HL-60 (cell line): Measurements from ENCODE around the gene NR3C1.

Source experiments
- DNase-seq, 2 experiments: peaks; one replicate each; pipeline ENCODE4 v3.0.0-alpha.2; 2010 to 2020; ENCODE audit warnings: low read depth in 1 of 2, low spot score in 1 of 2
- H3K27ac ChIP-seq: fragments of 250-450 bp; sonication (Bioruptor Pico); replicated peaks from 2 replicates; pipeline ENCODE4 v1.5.1; 2020; ENCODE audit warnings: mild to moderate bottlenecking, moderate library complexity
- H3K27me3 ChIP-seq: fragments of 250-450 bp; sonication (Bioruptor Pico); 2 replicates; pipeline ENCODE4 v1.5.1; 2021; ENCODE audit warnings: mild to moderate bottlenecking, moderate library complexity; ENCODE audit not compliant: insufficient read depth, poor library complexity, severe bottlenecking
- H3K4me3 ChIP-seq: replicated peaks from 2 replicates; pipeline ENCODE4 v1.5.1; 2011; ENCODE audit warnings: mild to moderate bottlenecking, control low read depth, low read length; ENCODE audit not compliant: insufficient read depth
- CTCF ChIP-seq: IDR thresholded peaks from one replicate; pipeline ENCODE4 v1.5.1; 2011; ENCODE audit warnings: low read length, control low read depth, inconsistent platforms; ENCODE audit not compliant: insufficient read depth
- GABPA ChIP-seq: IDR thresholded peaks from 2 replicates; pipeline ENCODE4 v1.6.1; 2012; ENCODE audit warnings: low read depth
- POLR2AphosphoS5 ChIP-seq: IDR thresholded peaks from 2 replicates; pipeline ENCODE4 v1.6.1; 2012; ENCODE audit warnings: low read depth
- SPI1 ChIP-seq: IDR thresholded peaks from 2 replicates; pipeline ENCODE4 v1.6.1; 2012; ENCODE audit warnings: low read depth, mild to moderate bottlenecking, borderline replicate concordance
- TF ChIP-seq, protein P1 (sequence below): IDR thresholded peaks from 2 replicates; pipeline ENCODE4 v1.6.1; 2012; ENCODE audit warnings: low read depth; ENCODE audit not compliant: insufficient replicate concordance

The NR3C1 gene

GRCh38 chr5:143402017-143402552 lies 1.4 kb downstream of the NR3C1 start:
- Histone ChIP-seq H3K27me3 (no peaks in the 10 kb centered on the region), H3K27ac (peak overlapping the region; percentile 84), H3K4me3 (peak overlapping the region; percentile 95)
- DNase-seq: no peak
- TF ChIP-seq CTCF (no peak), POLR2AphosphoS5 (no peak), SPI1 (no peak), GABPA (no peak)
- TF ChIP-seq, protein P1, sequence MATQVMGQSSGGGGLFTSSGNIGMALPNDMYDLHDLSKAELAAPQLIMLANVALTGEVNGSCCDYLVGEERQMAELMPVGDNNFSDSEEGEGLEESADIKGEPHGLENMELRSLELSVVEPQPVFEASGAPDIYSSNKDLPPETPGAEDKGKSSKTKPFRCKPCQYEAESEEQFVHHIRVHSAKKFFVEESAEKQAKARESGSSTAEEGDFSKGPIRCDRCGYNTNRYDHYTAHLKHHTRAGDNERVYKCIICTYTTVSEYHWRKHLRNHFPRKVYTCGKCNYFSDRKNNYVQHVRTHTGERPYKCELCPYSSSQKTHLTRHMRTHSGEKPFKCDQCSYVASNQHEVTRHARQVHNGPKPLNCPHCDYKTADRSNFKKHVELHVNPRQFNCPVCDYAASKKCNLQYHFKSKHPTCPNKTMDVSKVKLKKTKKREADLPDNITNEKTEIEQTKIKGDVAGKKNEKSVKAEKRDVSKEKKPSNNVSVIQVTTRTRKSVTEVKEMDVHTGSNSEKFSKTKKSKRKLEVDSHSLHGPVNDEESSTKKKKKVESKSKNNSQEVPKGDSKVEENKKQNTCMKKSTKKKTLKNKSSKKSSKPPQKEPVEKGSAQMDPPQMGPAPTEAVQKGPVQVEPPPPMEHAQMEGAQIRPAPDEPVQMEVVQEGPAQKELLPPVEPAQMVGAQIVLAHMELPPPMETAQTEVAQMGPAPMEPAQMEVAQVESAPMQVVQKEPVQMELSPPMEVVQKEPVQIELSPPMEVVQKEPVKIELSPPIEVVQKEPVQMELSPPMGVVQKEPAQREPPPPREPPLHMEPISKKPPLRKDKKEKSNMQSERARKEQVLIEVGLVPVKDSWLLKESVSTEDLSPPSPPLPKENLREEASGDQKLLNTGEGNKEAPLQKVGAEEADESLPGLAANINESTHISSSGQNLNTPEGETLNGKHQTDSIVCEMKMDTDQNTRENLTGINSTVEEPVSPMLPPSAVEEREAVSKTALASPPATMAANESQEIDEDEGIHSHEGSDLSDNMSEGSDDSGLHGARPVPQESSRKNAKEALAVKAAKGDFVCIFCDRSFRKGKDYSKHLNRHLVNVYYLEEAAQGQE: no peak

GRCh38 chr5:143401227-143402016 lies 2.1 kb downstream of the NR3C1 start:
- TF ChIP-seq POLR2AphosphoS5 (no peak), CTCF (no peak), SPI1 (peak; percentile 19; the same call in 1 of the 2 replicates)
- TF ChIP-seq, protein P1: no peak
- Histone ChIP-seq H3K27ac (no peak overlapping the region), H3K4me3 (peak overlapping the region; percentile 95), H3K27me3 (no peaks in the 10 kb centered on the region)
- no peak for DNase-seq

- no peak overlapping the region for H3K4me3 ChIP-seq
- TF ChIP-seq POLR2AphosphoS5: no peak
- TF ChIP-seq SPI1: no peak
- TF ChIP-seq CTCF: no peak
- TF ChIP-seq GABPA: no peak
- TF ChIP-seq, protein P1: no peak
- DNase-seq: no peak
- H3K27ac ChIP-seq: no peak overlapping the region
- H3K27me3 ChIP-seq: no peaks in the 10 kb centered on the region
These were observed 2.8 kb downstream of the NR3C1 start for GRCh38 chr5:143400541-143401226.
